MM.1S (cell line): ENCODE data around the gene SHROOM3.
"Not testable (repeated sequence)": the region's sequence is repeated elsewhere in the genome, so short reads cannot be mapped to it uniquely, and the experiment has no call there.

ENCODE experiments used
- CTCF ChIP-seq: fragments of 300-600 bp; sonication (generic); IDR thresholded peaks from 2 replicates; pipeline ENCODE4 v1.5.1; 2016; ENCODE audit warnings: antibody characterized with exemption, low read length, mixed read lengths
- EZH2 ChIP-seq: fragments of 300-600 bp; sonication (generic); optimal IDR thresholded peaks from 2 replicates; pipeline ENCODE3; 2017; ENCODE audit warnings: low read depth, mild to moderate bottlenecking, antibody characterized with exemption, low read length, mixed read lengths

GRCh38 chr4:76608549-76608948, 173.5 kb downstream of the SHROOM3 start:
- not testable (repeated sequence) for TF ChIP-seq CTCF, EZH2
